Heart right ventricle (tissue), 16 donors: ENCODE results near the gene TFEB. TPM values are rescaled to one million over a fixed set of nuclear protein-coding genes. Genes with fewer than 3 reads are reported as not detected.

Experiments used
- ATAC-seq, 8 donors: fragments of 200-7000 bp; cut with Tn5 transposase; one replicate each; pipeline ENCODE4 v1.9.1; 2020; ENCODE audit warnings: mild to moderate bottlenecking in 8 of 8, moderate library complexity in 8 of 8, moderate number of reproducible peaks in 1 of 8
- DNase-seq, 2 donors: peaks; one replicate each; pipeline ENCODE4 v3.0.0-alpha.2; 2020
- H3K27ac ChIP-seq, 10 donors: fragments of 200-600 bp; sonication (generic) in 2 of 10; one replicate each; pipeline versions ENCODE4 v1.5.0 to v1.8.0; 2020 to 2022; ENCODE audit warnings: mild to moderate bottlenecking in 3 of 10
- H3K27me3 ChIP-seq, 7 donors: fragments of 200-600 bp; one replicate each; pipeline ENCODE4 v1.8.0; 2021 to 2022; ENCODE audit warnings: mild to moderate bottlenecking in 2 of 7
- H3K36me3 ChIP-seq, 9 donors: fragments of 200-600 bp; sonication (generic) in 1 of 9; one replicate each; pipeline versions ENCODE4 v1.5.0 to v1.8.0; 2020 to 2022; ENCODE audit warnings: mild to moderate bottlenecking in 2 of 9
- H3K4me1 ChIP-seq, 9 donors: fragments of 200-600 bp; sonication (generic) in 1 of 9; one replicate each; pipeline versions ENCODE4 v1.5.0 to v1.8.0; 2020 to 2022; ENCODE audit warnings: mild to moderate bottlenecking in 4 of 9
- H3K4me3 ChIP-seq, 10 donors: fragments of 200-600 bp; sonication (generic) in 2 of 10; one replicate each; pipeline versions ENCODE4 v1.5.0 to v1.8.0; 2020 to 2022; ENCODE audit warnings: mild to moderate bottlenecking in 7 of 10, moderate library complexity in 2 of 10
- H3K9me3 ChIP-seq, 11 donors: fragments of 200-600 bp in 10 of 11; sonication (generic) in 2 of 11; one replicate each; pipeline versions ENCODE4 v1.5.0 to v1.8.0; 2013 to 2022; ENCODE audit warnings: mild to moderate bottlenecking in 2 of 11, control low read depth in 1 of 11, moderate library complexity in 1 of 11
- CTCF ChIP-seq, 9 donors: fragments of 200-600 bp; sonication (generic) in 2 of 9; IDR thresholded peaks; one replicate each; pipeline versions ENCODE4 v1.5.0 to v1.8.0; 2021 to 2022; ENCODE audit warnings: antibody characterized with exemption in 9 of 9, mild to moderate bottlenecking in 5 of 9, moderate library complexity in 1 of 9
- WGBS, 2 donors: extraction: QIAGEN DNeasy Blood & Tissue Kit; methylation state at CpG; one replicate each; pipeline ENCODE4 v1.1.7; 2013; ENCODE audit warnings: inconsistent platforms in 1 of 2; 5-methylcytosine and 5-hydroxymethylcytosine counted together
- intact Hi-C, 10 donors: fragments of 100-400 bp; cut with DNase I; formaldehyde crosslinking; loops; one replicate each; pipeline versions ENCODE4 v1.11.1 to v1.14.2; 2022
- polyA plus RNA-seq, 2 donors: library from polyadenylated mRNA; stranded (reverse); fragments of 200-250 nt; gene quantifications; one replicate each; pipeline ENCODE4 v1.2.3, GENCODE V29; 2013
- total RNA-seq, 10 donors: library from RNA; stranded (reverse); fragmentation: NEBNext Ultra II Directional in 3 of 10; extraction: Animal tissue kit (Norgen Biotek cat#: 25700) in 3 of 10; gene quantifications; one replicate each; pipeline versions ENCODE4 v1.2.1 to v1.2.4, GENCODE V29; 2021 to 2023
- donor health status: Arrhythmogenic right ventricular cardiomyopathy.
- donor health status: ischemic (EF 13 %, LVEDD 7.1; RV severe dilation, severe dysfunction).
- donor health status: healthy with polysubstance abuse.
- donor health status: DM: no; HTN: yes; CAD: no.
- donor health status: DM: no; HTN: no; CAD: no.
- donor health status: ischemic (EF 25% LVEDD 6.9; RV normal size, moderate dysfunction).
- donor health status: ischemic (EF 25% LVEDD 5.7; RV mildly dilated, moderate dysfunction).
- donor health status: healthy.
- donor health status: DM: yes; HTN: yes; CAD: no.
- donor health status: Ischemic cardiomyopathy.
- donor health status: ischemic (EF 35%, LVEDD 5.7; RV mildly dilated, moderate dysfunction).
- donor health status: nonischemic (EF 11% LVEDD 7.7; RV severe dilation, severe dysfunction).
- donor health status: DM: yes; HTN: yes; CAD: no.
- donor health status: PGD.
- donor health status: ischemic (EF 29% LVEDD 5.4; RV normal size, mild dysfunction).
- donor health status: nonischemic (EF 23%, LVEDD 6.1; RV moderate dilation, normal function).

TFEB gene
- total and polyA plus RNA-seq, 12 donors = 29.2 to 52.3 (median 39.6) TPM

- Histone ChIP-seq H3K9me3 (no peaks in the 10 kb centered on the region), H3K36me3 (peaks cover 0 to 12% (median 0%) of the 10 kb centered on the region in 9 donors), H3K27me3 (no peaks in the 10 kb centered on the region), H3K27ac (peak overlapping the region in 7 of 10 donors; percentile 28 to 93 (median 53)), H3K4me3 (no peak overlapping the region), H3K4me1 (peaks cover 22 to 100% (median 70%) of the 10 kb centered on the region in 9 donors)
- no peak for TF ChIP-seq CTCF (IDR thresholded peaks at IDR 0.05)
- ATAC-seq = no peak
- intact Hi-C loops = no loop called here
- no peak for DNase-seq
- 96 to 97% methylated on average over 10 of the region's 10 CpGs for WGBS, 2 donors
These were observed 33.2 kb downstream of the TFEB start for GRCh38 chr6:41702089-41702745.

DNA sequence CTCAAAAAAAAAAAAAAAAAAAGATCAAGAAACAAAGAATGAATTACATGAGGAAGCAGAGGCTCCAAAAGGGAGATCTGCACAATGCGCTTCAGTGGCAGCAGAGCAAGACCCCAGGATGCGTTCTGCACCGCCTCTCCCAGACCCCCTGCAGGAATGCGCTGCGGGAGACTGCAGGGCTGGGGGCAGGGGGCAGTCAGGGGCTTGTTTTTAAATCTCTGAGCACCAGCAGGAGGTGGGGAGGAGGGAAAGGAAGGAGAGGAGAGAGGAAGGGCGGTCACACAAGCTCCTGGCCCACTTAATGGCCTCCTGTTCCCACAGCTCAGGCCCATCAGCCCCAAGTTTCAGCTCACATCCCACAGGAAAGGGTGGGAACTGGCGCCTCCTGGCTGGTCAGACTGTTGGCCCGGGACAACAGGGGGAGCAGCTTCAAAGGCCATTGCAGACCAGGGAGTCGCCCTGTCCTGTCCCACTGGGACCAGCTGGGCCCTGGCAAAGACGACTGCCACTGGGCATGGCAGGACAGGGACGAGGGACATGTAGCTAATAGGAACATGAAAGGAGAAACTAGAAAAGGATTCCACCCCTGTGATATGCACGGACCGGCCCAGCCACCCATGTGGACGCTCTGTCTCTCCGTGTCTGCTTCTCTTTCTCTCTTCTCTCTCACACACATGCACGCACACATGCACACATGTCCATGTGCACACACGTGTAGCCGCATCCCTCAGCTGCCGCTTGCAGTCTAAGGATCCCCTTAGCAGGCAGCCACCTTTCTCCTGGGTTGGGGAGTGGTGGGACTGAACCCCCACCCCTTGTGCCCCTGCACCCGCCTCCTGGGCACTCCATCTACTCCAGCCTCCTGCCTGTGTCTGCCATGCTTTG, 34.7 kb downstream of the TFEB start:
- Histone ChIP-seq H3K4me1 (peaks cover 14 to 90% (median 55%) of the 10 kb centered on the region in 9 donors), H3K9me3 (no peaks in the 10 kb centered on the region), H3K36me3 (peaks cover 0 to 17% (median 0%) of the 10 kb centered on the region in 9 donors), H3K4me3 (no peak overlapping the region), H3K27me3 (no peaks in the 10 kb centered on the region), H3K27ac (peak overlapping the region in 8 of 10 donors; percentile 19 to 93 (median 53))
- TF ChIP-seq CTCF (IDR thresholded peaks at IDR 0.05) = peak in 6 of 9 donors; percentile 8 to 44 (median 22)
- DNase-seq (peak; percentile 43 to 44), ATAC-seq (peak; percentile 28 to 65 (median 42))
- intact Hi-C loops = no loop called here
- WGBS, 2 donors = 69 to 71% methylated on average over 20 of the region's 20 CpGs

GRCh38 chr6:41699063-41699462, 36.3 kb downstream of the TFEB start:
- TF ChIP-seq CTCF (IDR thresholded peaks at IDR 0.05) = no peak
- intact Hi-C loops = loop anchor here in 3 of 10 donors (5.0 to 10.0 kb wide), 2 partner anchors 33 to 76 kb away; partner anchors contain the start of gene FRS3 (in 2 of the 3)
- peaks cover 10 to 89% (median 43%) of the 10 kb centered on the region in 9 donors for H3K4me1 ChIP-seq
- H3K4me3 ChIP-seq = no peak overlapping the region
- peak overlapping the region in 9 of 10 donors; percentile 65 to 93 (median 79) for H3K27ac ChIP-seq
- H3K9me3 ChIP-seq = no peaks in the 10 kb centered on the region
- peak in 1 of 8 donors; percentile 2 for ATAC-seq
- peaks cover 0 to 17% (median 0%) of the 10 kb centered on the region in 9 donors for H3K36me3 ChIP-seq
- WGBS, 2 donors = 70 to 71% methylated on average over 2 of the region's 2 CpGs
- no peak for DNase-seq
- H3K27me3 ChIP-seq = no peaks in the 10 kb centered on the region
